Spinal cord (tissue), 10 donors: ENCODE results near the gene APOO. TPM values are rescaled to one million over a fixed set of nuclear protein-coding genes. Genes with fewer than 3 reads are reported as not detected.
A peak's percentile ranks its signal among the peaks of the same experiment; 100 is the strongest.
"Not testable (repeated sequence)": the region's sequence is repeated elsewhere in the genome, so short reads cannot be mapped to it uniquely, and the experiment has no call there.

ENCODE experiments used
- DNase-seq, 6 donors: peaks; one replicate each; pipeline versions ENCODE4 v3.0.0 to v3.0.0-alpha.2; 2013 to 2015; ENCODE audit warnings: low spot score in 6 of 6, low read depth in 4 of 6
- H3K27ac ChIP-seq: one replicate; pipeline ENCODE4 v1.5.1; 2013; ENCODE audit warnings: low read depth, low read length, control low read depth
- H3K27me3 ChIP-seq: one replicate; pipeline ENCODE4 v1.6.1; 2013; ENCODE audit warnings: low read length; ENCODE audit not compliant: control insufficient read depth, insufficient read depth
- H3K36me3 ChIP-seq: one replicate; pipeline ENCODE4 v1.6.1; 2013; ENCODE audit warnings: low read length; ENCODE audit not compliant: control insufficient read depth, insufficient read depth
- H3K4me1 ChIP-seq: one replicate; pipeline ENCODE4 v1.6.1; 2013; ENCODE audit warnings: low read length; ENCODE audit not compliant: control insufficient read depth, insufficient read depth
- H3K4me3 ChIP-seq: one replicate; pipeline ENCODE4 v1.5.1; 2013; ENCODE audit warnings: low read depth, low read length, control low read depth
- H3K9me3 ChIP-seq: one replicate; pipeline ENCODE4 v1.6.1; 2013; ENCODE audit warnings: low read length; ENCODE audit not compliant: control insufficient read depth, insufficient read depth
- WGBS: methylation state at CpG from one replicate; pipeline ENCODE4 v1.1.5; 2013; ENCODE audit warnings: missing lambda C conversion rate; ENCODE audit not compliant: insufficient coverage; 5-methylcytosine and 5-hydroxymethylcytosine counted together
- polyA plus RNA-seq, 2 donors: library from polyadenylated mRNA; unstranded; fragments of 120-200 nt; gene quantifications; one replicate each; pipeline ENCODE4 v1.2.1, GENCODE V29; 2013; ENCODE audit not compliant: insufficient read length in 2 of 2
- total RNA-seq, 2 donors: library from RNA; depleted of rRNA in 1 of 2; stranded (reverse); fragments of 120-200 nt in 1 of 2; fragments of >200 nt in 1 of 2; gene quantifications; one replicate each; pipeline versions ENCODE4 v1.2.3 to v1.2.4, GENCODE V29; 2013 to 2014
- donor health status: healthy.

Gene APOO
- total and polyA plus RNA-seq, 4 donors, result 34.5 to 79.7 (median 61.6) TPM

- DNase-seq, H3K9me3 ChIP-seq, H3K27me3 ChIP-seq, H3K27ac ChIP-seq, H3K4me1 ChIP-seq, H3K36me3 ChIP-seq, H3K4me3 ChIP-seq: not testable (repeated sequence)
- 83% methylated on average over 3 of the region's 4 CpGs for WGBS
Observed at GRCh38 chrX:23896539-23896938, 11.2 kb downstream of the APOO start.

- H3K27me3 ChIP-seq, H3K4me1 ChIP-seq, DNase-seq, H3K36me3 ChIP-seq, H3K4me3 ChIP-seq, H3K27ac ChIP-seq, H3K9me3 ChIP-seq: not testable (repeated sequence)
- WGBS, result 96% methylated on average over 5 of the region's 6 CpGs
Observed at GRCh38 chrX:23894993-23895392, 12.7 kb downstream of the APOO start.

- peaks cover 3% of the 10 kb centered on the region for H3K36me3 ChIP-seq
- H3K9me3 ChIP-seq, result no peaks in the 10 kb centered on the region
- no peak overlapping the region for H3K27ac ChIP-seq
- 89% methylated on average over 4 of the region's 4 CpGs for WGBS
- no peak overlapping the region for H3K4me3 ChIP-seq
- peaks cover 2% of the 10 kb centered on the region for H3K27me3 ChIP-seq
- no peak for DNase-seq
- no peaks in the 10 kb centered on the region for H3K4me1 ChIP-seq
Observed at GRCh38 chrX:23890933-23891332, 16.8 kb downstream of the APOO start.

GRCh38 chrX:23888887-23889501 lies 18.7 kb downstream of the APOO start:
- Histone ChIP-seq H3K36me3 (peaks cover 3% of the 10 kb centered on the region), H3K9me3 (no peaks in the 10 kb centered on the region), H3K27me3 (peaks cover 5% of the 10 kb centered on the region), H3K27ac (no peak overlapping the region), H3K4me3 (no peak overlapping the region), H3K4me1 (no peaks in the 10 kb centered on the region)
- DNase-seq, result no peak
- WGBS, result no CpG with 5 or more reads among the region's 3 CpGs

GRCh38 chrX:23887918-23888317 lies 19.8 kb downstream of the APOO start:
- no peak overlapping the region for H3K27ac ChIP-seq
- H3K4me3 ChIP-seq, result no peak overlapping the region
- no peaks in the 10 kb centered on the region for H3K9me3 ChIP-seq
- DNase-seq, result no peak
- H3K27me3 ChIP-seq, result peaks cover 11% of the 10 kb centered on the region
- WGBS, result 20% methylated on average over 1 of the region's 4 CpGs
- peaks cover 8% of the 10 kb centered on the region for H3K4me1 ChIP-seq
- peaks cover under 1% of the 10 kb centered on the region for H3K36me3 ChIP-seq

- H3K36me3 ChIP-seq, result no peaks in the 10 kb centered on the region
- H3K27ac ChIP-seq, result no peak overlapping the region
- no peak overlapping the region for H3K4me3 ChIP-seq
- peaks cover 8% of the 10 kb centered on the region for H3K4me1 ChIP-seq
- no peak for DNase-seq
- peaks cover 11% of the 10 kb centered on the region for H3K27me3 ChIP-seq
- 92% methylated on average over 4 of the region's 6 CpGs for WGBS
- no peaks in the 10 kb centered on the region for H3K9me3 ChIP-seq
Observed at GRCh38 chrX:23887451-23887850, 20.3 kb downstream of the APOO start.

- Histone ChIP-seq H3K27me3 (peaks cover 9% of the 10 kb centered on the region), H3K4me3 (no peak overlapping the region), H3K9me3 (no peaks in the 10 kb centered on the region), H3K36me3 (no peaks in the 10 kb centered on the region), H3K27ac (peak overlapping the region; percentile 6), H3K4me1 (peaks cover 8% of the 10 kb centered on the region)
- DNase-seq, result peak in 1 of 6 donors; percentile 45
- 21% methylated on average over 3 of the region's 3 CpGs for WGBS
Observed at GRCh38 chrX:23885803-23886202, 21.9 kb downstream of the APOO start.

GRCh38 chrX:23884427-23885024 lies 23.2 kb downstream of the APOO start:
- WGBS, result 100% methylated on average over 1 of the region's 4 CpGs
- no peak for DNase-seq
- Histone ChIP-seq H3K36me3 (no peaks in the 10 kb centered on the region), H3K27me3 (peaks cover 9% of the 10 kb centered on the region), H3K4me3 (no peak overlapping the region), H3K4me1 (peaks cover 8% of the 10 kb centered on the region), H3K9me3 (no peaks in the 10 kb centered on the region), H3K27ac (no peak overlapping the region)

- Histone ChIP-seq H3K27ac (no peak overlapping the region), H3K9me3 (no peaks in the 10 kb centered on the region), H3K36me3 (no peaks in the 10 kb centered on the region), H3K4me3 (no peak overlapping the region), H3K27me3 (peaks cover 10% of the 10 kb centered on the region), H3K4me1 (peaks cover 8% of the 10 kb centered on the region)
- 44% methylated on average over 7 of the region's 9 CpGs for WGBS
- DNase-seq, result no peak
Observed at GRCh38 chrX:23883737-23884354, 23.9 kb downstream of the APOO start.
